BLaER1 (cell line): Measurements from ENCODE around the gene ABCD4.
A peak's percentile ranks its signal among the peaks of the same experiment; 100 is the strongest.
"Not testable (repeated sequence)": the region's sequence is repeated elsewhere in the genome, so short reads cannot be mapped to it uniquely, and the experiment has no call there.

Experiments used
- H3K27ac ChIP-seq: shearing (Covaris generic); formaldehyde crosslinking; 2 replicates; pipeline ENCODE4 v1.8.1; 2022
- H3K27me3 ChIP-seq: shearing (Covaris generic); formaldehyde crosslinking; 2 replicates; pipeline ENCODE4 v1.8.1; 2022
- H3K36me3 ChIP-seq: shearing (Covaris generic); formaldehyde crosslinking; 2 replicates; pipeline ENCODE4 v1.8.1; 2022
- H3K4me1 ChIP-seq: shearing (Covaris generic); formaldehyde crosslinking; 2 replicates; pipeline ENCODE4 v1.8.1; 2022
- H3K4me2 ChIP-seq: shearing (Covaris generic); formaldehyde crosslinking; 2 replicates; pipeline ENCODE4 v1.8.1; 2022
- H3K4me3 ChIP-seq: shearing (Covaris generic); formaldehyde crosslinking; 2 replicates; pipeline ENCODE4 v1.8.1; 2022
- H3K9ac ChIP-seq: shearing (Covaris generic); formaldehyde crosslinking; 2 replicates; pipeline ENCODE4 v1.8.1; 2022
- H3K9me3 ChIP-seq: shearing (Covaris generic); formaldehyde crosslinking; 2 replicates; pipeline ENCODE4 v1.8.1; 2022
- H4K20me1 ChIP-seq: shearing (Covaris generic); formaldehyde crosslinking; 2 replicates; pipeline ENCODE4 v1.8.1; 2022
- Cebpa-rat ChIP-seq: shearing (Covaris generic); IDR thresholded peaks from 2 replicates; pipeline ENCODE4 v1.8.1; 2022

Gene ABCD4

DNA sequence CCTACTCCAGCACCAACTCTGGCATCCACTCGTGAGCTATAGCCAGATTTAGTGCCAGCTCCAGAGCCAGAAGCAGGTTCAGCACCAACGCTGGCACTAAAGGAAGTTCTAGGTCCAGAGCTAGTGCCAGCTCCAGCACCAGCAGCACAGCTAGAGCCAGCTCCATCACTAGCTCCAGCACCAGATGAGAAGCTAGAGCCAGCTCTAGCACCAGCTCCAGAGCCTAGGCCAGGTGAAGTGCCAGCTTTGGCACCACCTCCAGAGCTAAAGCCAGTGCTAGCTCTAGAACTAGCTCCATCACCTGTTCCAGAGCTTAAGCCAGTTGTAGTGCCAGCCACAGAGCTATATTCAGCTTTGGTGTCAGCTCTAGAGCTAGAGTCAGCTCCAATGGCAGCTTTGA, 24.7 kb downstream of the ABCD4 start:
- Histone ChIP-seq H3K36me3 (peaks cover 37% of the 10 kb centered on the region), H3K9ac (no peak overlapping the region), H3K4me2 (no peak overlapping the region), H3K4me3 (no peak overlapping the region), H3K27me3 (no peaks in the 10 kb centered on the region), H4K20me1 (no peaks in the 10 kb centered on the region), H3K9me3 (peaks cover 30% of the 10 kb centered on the region), H3K4me1 (peaks cover 21% of the 10 kb centered on the region), H3K27ac (no peak overlapping the region)
- TF ChIP-seq Cebpa-rat: no peak

DNA sequence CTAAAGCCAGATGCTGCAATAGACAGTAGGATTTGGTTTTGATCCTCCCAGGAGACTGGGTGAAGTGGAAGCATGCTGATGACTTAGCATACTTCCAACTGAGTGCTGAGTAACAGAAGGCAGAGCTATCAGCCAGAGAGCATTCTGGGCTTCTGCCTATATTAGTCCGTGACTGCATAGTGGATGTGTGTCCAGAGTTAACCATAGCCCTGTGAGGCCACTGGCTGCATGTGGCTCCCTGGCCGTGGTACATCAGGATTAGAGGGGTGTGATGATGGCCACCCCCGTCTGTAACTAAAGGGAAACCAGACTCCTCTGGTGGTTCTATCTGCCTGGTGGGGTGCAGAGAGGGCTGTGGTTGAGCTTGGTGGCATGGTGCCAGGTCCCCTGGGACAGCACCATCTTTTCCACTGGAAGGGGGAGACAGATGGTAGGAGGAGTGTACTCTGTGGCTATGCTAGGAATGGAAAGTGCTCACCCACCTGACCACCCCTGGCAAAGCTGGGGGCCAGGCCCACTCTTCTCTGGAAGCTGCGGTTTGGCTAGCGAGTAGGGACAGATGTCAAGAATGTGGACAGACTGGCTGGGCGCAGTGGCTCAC, 27.4 kb downstream of the ABCD4 start:
- Histone ChIP-seq H3K4me3 (no peak overlapping the region), H3K36me3 (peaks cover 10% of the 10 kb centered on the region), H3K27ac (0 out of 2 replicates have a peak overlapping the region, but pooled peaks have one; percentile 14), H3K9me3 (peaks cover 16% of the 10 kb centered on the region), H4K20me1 (no peaks in the 10 kb centered on the region), H3K4me1 (peaks cover 21% of the 10 kb centered on the region), H3K9ac (no peak overlapping the region), H3K4me2 (peak overlapping the region; percentile 69), H3K27me3 (no peaks in the 10 kb centered on the region)
- TF ChIP-seq Cebpa-rat: no peak

DNA sequence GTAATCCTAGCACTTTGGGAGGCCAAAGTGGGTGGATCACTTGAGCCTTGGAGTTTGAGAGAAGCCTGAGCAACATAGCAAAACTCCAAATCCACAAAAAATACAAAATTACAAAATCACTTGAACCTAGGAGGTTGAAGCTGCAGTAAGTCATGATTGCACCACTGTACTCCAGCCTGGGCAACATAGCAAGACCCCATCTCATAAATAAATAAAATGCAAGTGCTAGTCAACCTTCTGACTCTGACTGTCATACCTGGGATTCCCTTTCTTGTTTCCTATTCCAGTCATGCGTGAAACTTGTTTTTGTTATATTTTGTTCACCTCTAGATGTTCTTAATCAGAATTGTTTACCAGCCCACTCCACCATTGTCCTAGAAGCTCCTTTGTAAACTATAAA, 31.4 kb downstream of the ABCD4 start:
- H4K20me1 ChIP-seq: no peaks in the 10 kb centered on the region
- H3K9me3 ChIP-seq: no peaks in the 10 kb centered on the region
- peaks cover 19% of the 10 kb centered on the region for H3K4me1 ChIP-seq
- H3K4me2 ChIP-seq: no peak overlapping the region
- no peaks in the 10 kb centered on the region for H3K27me3 ChIP-seq
- no peak overlapping the region for H3K4me3 ChIP-seq
- H3K27ac ChIP-seq: no peak overlapping the region
- H3K36me3 ChIP-seq: no peaks in the 10 kb centered on the region
- no peak for TF ChIP-seq Cebpa-rat
- no peak overlapping the region for H3K9ac ChIP-seq

DNA sequence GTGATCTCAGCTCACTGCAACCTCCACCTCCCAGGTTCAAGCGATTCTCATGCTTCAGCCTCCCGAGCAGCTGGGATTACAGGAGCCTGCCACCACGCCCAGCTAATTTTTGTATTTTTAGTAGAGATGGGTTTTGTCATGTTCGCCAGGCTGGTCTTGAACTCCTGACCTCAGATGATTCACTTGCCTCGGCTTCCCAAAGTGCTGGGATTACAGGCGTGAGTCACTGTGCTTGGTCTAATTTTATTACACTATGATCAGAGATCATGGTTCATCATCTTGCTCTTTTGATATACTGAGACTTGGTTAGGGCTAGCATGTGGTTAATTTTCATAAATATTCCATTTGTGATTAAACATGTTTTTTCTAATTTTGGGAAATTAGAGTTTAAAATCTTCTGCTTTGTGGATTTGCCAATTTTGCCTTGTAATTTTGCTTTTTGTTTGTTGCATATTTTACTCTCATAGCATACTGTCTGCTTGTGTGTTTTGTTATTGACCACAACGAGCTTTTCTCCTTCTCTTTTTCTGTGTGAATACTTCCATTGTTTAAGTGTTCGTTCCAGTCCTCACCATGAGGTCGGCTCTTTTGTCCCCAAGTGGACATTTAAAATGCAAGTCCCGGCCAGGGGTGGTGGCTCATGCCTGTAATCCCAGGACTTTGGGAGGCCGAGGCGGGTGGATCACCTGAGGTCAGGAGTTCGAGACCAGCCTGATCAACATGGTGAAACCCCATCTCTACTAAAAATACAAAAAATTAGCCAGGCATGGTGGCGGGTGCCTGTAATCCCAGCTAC, 32.2 kb downstream of the ABCD4 start:
- not testable (repeated sequence) for H3K27me3 ChIP-seq, H3K4me2 ChIP-seq, H4K20me1 ChIP-seq, H3K4me3 ChIP-seq, H3K9me3 ChIP-seq, H3K36me3 ChIP-seq, H3K27ac ChIP-seq, H3K9ac ChIP-seq
- peaks cover 11% of the 10 kb centered on the region for H3K4me1 ChIP-seq

DNA sequence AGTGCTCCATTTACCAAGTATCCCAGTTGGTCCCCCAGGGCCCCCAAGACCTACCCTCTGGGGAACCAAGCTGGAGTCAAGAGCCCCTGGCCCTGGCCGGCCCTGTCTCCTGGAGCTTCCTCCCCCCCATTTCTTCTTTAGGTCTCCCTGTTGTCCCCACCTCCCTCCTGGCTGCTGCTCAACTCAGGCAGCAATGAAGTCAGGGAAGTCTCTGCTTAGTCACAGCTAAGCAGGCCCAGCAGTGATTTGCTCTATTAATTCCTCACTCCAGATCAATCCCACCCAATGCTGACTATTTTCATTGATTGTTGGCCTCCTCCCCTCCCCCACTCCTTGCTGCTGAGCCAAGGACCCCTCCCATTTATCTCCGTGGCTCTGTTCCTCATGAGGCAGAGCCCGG, 35.1 kb downstream of the ABCD4 start:
- no peaks in the 10 kb centered on the region for H3K4me1 ChIP-seq
- H3K27ac ChIP-seq: no peak overlapping the region
- H3K4me3 ChIP-seq: no peak overlapping the region
- H3K4me2 ChIP-seq: no peak overlapping the region
- no peaks in the 10 kb centered on the region for H3K9me3 ChIP-seq
- TF ChIP-seq Cebpa-rat: no peak
- no peaks in the 10 kb centered on the region for H4K20me1 ChIP-seq
- H3K27me3 ChIP-seq: no peaks in the 10 kb centered on the region
- no peaks in the 10 kb centered on the region for H3K36me3 ChIP-seq
- H3K9ac ChIP-seq: no peak overlapping the region

DNA sequence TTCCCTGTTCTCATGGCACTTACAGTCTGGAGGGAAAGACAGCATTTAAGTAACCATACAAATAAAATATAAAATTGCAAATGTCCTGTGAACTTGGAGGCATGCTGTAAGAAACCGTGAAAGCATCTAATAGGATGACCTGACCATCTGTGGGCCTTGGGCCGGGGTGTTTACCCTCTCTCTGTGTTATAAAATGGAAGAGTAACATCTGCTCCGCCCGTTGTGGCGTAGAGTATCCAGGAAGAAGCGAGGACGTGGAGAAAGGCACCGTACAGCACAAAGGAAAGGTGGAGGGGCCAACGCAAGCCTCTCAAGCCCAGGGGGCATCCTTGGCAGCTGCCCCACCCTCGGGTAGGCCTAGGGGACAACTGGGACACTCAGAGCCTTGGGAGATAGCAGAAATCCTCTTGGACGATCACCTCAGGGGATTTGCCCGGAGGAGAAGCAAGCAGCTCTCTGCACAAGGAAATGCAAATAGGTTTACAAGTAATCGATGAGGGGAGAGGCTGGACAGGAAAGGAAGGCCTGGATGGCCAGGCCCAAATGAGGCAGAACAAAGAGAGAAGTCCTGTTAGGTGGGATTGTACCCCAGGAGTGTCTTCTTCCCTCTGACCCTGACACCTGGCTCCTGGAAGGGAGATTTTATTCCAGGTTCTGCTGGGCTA, 37.3 kb downstream of the ABCD4 start:
- Histone ChIP-seq H4K20me1 (no peaks in the 10 kb centered on the region), H3K36me3 (no peaks in the 10 kb centered on the region), H3K4me3 (no peak overlapping the region), H3K27ac (no peak overlapping the region), H3K9ac (no peak overlapping the region), H3K27me3 (0 out of 2 replicates have a peak, but pooled peaks cover under 1% of the 10 kb centered on the region), H3K4me1 (no peaks in the 10 kb centered on the region), H3K4me2 (no peak overlapping the region), H3K9me3 (no peaks in the 10 kb centered on the region)
- TF ChIP-seq Cebpa-rat: no peak

DNA sequence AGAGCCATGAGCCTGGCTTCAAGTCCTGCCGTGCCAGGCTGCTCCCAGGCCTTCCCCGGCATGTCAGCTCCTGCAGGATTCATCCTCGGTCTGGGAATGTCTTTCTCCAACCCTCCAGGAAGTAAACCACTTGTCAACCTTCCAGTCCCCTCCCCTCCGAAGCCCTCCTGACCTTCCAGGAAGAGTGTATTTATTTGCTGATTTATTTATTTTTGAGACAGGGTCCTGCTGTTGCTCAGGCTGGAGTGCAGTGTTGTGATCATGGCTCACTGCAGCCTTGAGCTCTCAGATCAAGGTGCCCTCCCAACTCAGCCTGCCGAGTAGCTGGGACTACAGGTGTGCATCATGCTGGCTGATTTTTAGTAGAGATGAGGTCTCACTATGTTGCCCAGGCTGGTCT, 38.8 kb downstream of the ABCD4 start:
- no peaks in the 10 kb centered on the region for H3K36me3 ChIP-seq
- H3K27ac ChIP-seq: no peak overlapping the region
- no peaks in the 10 kb centered on the region for H3K9me3 ChIP-seq
- H3K4me3 ChIP-seq: no peak overlapping the region
- H3K4me1 ChIP-seq: no peaks in the 10 kb centered on the region
- H3K9ac ChIP-seq: no peak overlapping the region
- peaks cover 16% of the 10 kb centered on the region for H3K27me3 ChIP-seq
- peaks cover 2% of the 10 kb centered on the region; the same call in 1 of the 2 replicates for H4K20me1 ChIP-seq
- TF ChIP-seq Cebpa-rat: no peak
- no peak overlapping the region for H3K4me2 ChIP-seq

DNA sequence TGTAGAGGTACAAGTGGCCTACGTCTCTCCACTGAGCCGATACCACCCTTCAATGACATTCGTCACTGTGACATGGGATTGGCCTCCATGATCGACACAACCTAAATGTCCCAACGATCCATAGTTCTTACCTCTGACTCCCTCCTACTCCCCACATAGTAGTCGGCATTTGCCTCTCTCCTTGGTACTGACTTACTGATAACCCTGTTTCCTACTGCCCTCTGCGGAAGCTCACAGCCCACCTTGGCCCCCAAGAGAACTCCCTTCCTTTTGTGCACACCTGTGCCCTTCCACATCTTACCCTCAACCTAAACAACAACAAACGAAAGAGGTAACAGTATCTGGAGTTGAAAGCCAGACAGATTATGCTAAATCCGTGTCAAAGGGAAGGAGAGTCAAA, 39.6 kb downstream of the ABCD4 start:
- Histone ChIP-seq H4K20me1 (peaks cover 9% of the 10 kb centered on the region; the same call in 1 of the 2 replicates), H3K9me3 (no peaks in the 10 kb centered on the region), H3K4me3 (no peak overlapping the region), H3K9ac (no peak overlapping the region), H3K4me2 (no peak overlapping the region), H3K4me1 (peaks cover 5% of the 10 kb centered on the region), H3K27me3 (peaks cover 23% of the 10 kb centered on the region), H3K27ac (no peak overlapping the region), H3K36me3 (no peaks in the 10 kb centered on the region)
- no peak for TF ChIP-seq Cebpa-rat

DNA sequence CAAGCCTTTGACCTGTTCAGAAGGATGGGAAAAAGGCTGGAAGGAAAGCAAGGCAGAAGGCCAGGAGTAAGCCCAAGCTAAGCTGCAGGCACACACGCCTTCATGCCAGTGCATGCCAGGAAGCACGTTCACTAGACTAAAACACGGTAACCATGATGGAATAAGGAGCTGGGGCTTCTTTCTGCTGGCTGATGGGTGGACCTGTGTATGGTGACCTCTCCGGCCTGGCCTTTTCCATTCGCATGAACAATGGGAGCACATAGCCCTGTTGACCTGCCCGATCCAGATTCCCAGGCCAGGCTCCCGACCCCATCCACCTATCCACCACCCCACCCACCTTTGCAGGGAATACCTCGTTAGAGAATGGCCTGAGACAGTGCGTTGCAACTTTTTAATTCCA, 40.7 kb downstream of the ABCD4 start:
- H3K27ac ChIP-seq: no peak overlapping the region
- H3K36me3 ChIP-seq: no peaks in the 10 kb centered on the region
- H3K4me3 ChIP-seq: no peak overlapping the region
- no peaks in the 10 kb centered on the region for H3K9me3 ChIP-seq
- H3K4me2 ChIP-seq: no peak overlapping the region
- peaks cover 10% of the 10 kb centered on the region; the same call in 1 of the 2 replicates for H4K20me1 ChIP-seq
- TF ChIP-seq Cebpa-rat: no peak
- H3K9ac ChIP-seq: no peak overlapping the region
- H3K4me1 ChIP-seq: peaks cover 11% of the 10 kb centered on the region
- peaks cover 29% of the 10 kb centered on the region for H3K27me3 ChIP-seq

DNA sequence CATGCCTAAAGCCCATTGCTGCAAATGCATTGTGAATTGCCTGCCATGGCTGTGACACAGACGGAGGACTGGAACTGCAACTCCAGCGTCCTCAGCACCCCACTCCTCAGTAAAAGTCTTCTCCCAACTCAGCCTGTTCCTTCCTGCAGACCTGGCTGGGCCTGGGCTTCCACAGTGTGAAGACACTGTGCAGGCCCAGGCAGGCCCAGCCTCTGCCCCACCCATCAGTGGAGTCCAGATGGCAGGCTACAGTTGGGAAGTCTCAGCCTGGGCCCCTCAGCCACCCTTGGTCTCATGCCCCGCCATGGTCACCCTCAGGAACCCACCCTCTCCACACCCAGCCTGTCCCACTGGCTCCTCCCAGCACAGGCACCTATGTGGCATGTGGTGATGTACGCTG, 41.4 kb downstream of the ABCD4 start:
- no peak for TF ChIP-seq Cebpa-rat
- peaks cover 15% of the 10 kb centered on the region for H3K4me1 ChIP-seq
- no peaks in the 10 kb centered on the region for H3K9me3 ChIP-seq
- H3K27me3 ChIP-seq: peaks cover 29% of the 10 kb centered on the region
- H3K36me3 ChIP-seq: no peaks in the 10 kb centered on the region
- H3K9ac ChIP-seq: no peak overlapping the region
- H3K4me3 ChIP-seq: no peak overlapping the region
- H3K27ac ChIP-seq: no peak overlapping the region
- H4K20me1 ChIP-seq: peaks cover 10% of the 10 kb centered on the region; the same call in 1 of the 2 replicates
- no peak overlapping the region for H3K4me2 ChIP-seq
